Tracheal epithelial cell (primary cell): ENCODE results near the gene CCDC146. TPM values are rescaled to one million over a fixed set of nuclear protein-coding genes. Genes with fewer than 3 reads are reported as not detected.

ENCODE experiments used
- total RNA-seq: library from RNA; depleted of rRNA; stranded (reverse); fragments of >200 nt; gene quantifications from 2 replicates; pipeline ENCODE4 v1.2.1, GENCODE V29; 2014

Gene CCDC146, protein sequence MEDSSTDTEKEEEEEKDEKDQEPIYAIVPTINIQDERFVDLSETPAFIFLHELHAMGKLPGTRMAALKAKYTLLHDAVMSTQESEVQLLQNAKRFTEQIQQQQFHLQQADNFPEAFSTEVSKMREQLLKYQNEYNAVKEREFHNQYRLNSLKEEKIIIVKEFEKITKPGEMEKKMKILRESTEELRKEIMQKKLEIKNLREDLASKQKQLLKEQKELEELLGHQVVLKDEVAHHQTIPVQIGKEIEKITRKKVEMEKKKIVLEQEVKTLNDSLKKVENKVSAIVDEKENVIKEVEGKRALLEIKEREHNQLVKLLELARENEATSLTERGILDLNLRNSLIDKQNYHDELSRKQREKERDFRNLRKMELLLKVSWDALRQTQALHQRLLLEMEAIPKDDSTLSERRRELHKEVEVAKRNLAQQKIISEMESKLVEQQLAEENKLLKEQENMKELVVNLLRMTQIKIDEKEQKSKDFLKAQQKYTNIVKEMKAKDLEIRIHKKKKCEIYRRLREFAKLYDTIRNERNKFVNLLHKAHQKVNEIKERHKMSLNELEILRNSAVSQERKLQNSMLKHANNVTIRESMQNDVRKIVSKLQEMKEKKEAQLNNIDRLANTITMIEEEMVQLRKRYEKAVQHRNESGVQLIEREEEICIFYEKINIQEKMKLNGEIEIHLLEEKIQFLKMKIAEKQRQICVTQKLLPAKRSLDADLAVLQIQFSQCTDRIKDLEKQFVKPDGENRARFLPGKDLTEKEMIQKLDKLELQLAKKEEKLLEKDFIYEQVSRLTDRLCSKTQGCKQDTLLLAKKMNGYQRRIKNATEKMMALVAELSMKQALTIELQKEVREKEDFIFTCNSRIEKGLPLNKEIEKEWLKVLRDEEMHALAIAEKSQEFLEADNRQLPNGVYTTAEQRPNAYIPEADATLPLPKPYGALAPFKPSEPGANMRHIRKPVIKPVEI
- 3.6 and 3.9 TPM in 2 replicates for total RNA-seq

DNA sequence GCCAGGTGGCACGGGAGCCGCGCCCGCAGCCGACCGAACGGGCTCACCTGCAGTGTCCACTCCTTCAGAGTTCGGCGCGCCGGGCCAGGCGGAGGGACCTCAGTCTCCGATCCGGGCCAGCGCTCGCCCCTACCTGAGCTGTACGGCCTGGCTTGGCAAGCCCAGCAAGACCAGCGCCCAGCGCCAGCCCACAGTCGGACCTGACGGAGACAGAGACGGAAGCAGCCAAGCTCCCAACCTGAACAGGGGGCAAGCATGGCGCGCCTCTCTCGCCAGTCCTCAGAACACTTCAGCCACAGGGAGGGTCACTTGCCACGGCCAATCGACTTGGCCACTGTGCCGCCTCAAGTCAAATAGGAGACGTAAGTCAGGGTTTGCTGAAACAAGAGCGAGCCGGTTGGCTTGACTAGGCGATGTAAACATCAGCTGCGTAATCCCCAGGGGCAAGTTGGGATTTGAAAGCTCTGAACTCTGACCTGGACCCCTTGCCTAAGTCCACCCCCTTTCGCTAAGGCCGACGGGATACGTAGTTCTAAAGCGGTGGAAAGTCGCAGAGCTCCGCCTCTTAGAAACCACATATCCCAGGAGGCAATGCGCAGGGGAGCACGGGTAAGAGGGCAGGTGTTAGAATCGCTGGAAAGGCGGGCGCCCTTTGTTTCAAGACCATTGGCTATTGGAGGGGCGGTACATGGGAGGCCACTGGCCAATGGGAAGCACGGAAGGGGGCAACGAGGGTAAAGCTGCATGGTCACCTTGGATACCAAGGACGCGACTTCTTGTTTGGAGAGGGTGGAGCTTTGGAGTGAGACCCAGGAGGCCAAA, at the start of gene CCDC146:
CCDC146 (plus strand) TSS at position 756 of the 822 bp plus-strand sequence. CDS start 45,054 bp downstream, outside the sequence.

DNA sequence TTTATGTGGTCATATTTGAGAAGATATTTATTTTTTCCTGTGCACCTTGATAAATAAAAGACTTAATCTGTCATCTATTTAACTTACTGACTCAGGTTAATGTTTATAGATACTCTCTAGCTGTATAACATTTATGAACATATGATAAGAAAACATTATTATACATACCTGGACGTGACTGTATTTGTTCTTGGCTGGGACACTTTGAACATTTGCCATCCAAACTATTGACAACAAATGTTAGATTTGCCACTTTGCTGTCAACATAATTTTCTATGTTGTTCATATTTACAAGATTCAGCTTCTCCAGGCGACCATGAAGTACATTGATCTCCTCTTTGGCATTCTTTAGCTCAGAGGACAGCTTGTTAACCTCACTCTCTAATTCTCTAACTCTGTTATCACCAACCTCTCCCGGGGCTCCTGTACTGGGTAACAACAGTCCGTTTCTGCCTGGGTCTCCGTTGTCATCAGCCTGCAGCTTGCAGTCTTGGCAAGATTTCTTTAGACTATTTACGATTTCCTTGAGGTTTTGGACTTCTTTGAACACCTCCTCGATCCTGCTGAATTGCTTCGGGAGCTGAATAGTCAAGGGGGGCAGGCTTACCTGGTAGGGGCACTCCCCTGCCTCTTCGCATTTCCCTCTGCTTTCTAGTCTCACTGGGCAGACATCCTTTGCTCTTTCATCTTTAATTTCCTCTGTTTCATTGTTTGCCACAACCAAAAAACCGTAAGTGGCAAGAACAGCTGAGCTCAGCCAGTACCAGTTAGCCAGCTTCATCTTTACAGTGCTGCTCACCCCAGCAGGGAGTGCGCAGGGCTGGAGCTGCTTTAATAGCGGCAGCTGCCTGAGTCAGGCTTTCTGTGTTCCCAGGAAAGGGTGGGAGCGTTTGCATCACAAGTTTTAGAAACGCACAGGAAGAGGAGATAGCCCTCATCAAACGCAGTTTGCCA, 76.9 kb downstream of the CCDC146 start, which contains the start of gene FGL2:
FGL2 (minus strand) TSS at position 807 of the 954 bp plus-strand sequence; CDS start at position 781, 26 bp downstream.

Other genes starting within 250 kb of the CCDC146 start
- not detected in 2 replicates for gene SPDYE17, start 90.3 kb upstream of the CCDC146 start, total RNA-seq
- gene SPDYE18, start 60.1 kb upstream of the CCDC146 start, total RNA-seq: not detected in 2 replicates
- gene FGL2, start 77.2 kb downstream of the CCDC146 start, total RNA-seq: not detected in 2 replicates